ENCODE results near the gene MRPS22. TPM values are rescaled to one million over a fixed set of nuclear protein-coding genes. Genes with fewer than 3 reads are reported as not detected.

MRPS22 gene
- total and polyA plus RNA-seq, 9 of the 15 experiments (the other 6 are each of a cell fraction or from before 2014, with no cell fraction given): 148 to 397 (median 229) TPM

- peak; percentile 69 for TF ChIP-seq TFE3 (CRISPR knock-in tag; IDR thresholded peaks at IDR 0.05)
- TF ChIP-seq BRD9 (IDR thresholded peaks at IDR 0.05; ENCODE audit: low read depth, partially characterized antibody): peak; percentile 41
- TF ChIP-seq MXI1 (IDR thresholded peaks at IDR 0.05; ENCODE audit: low read depth, low read length): no peak
- TF ChIP-seq CBX3 (IDR thresholded peaks at IDR 0.05; ENCODE audit: borderline replicate concordance in 1 of 2, low read length in 2 of 2): 0 out of 3 replicates have a peak, but pooled peaks of 1 of the 2 experiments have one; percentile 26
- peak; percentile 51; the same call in 1 of the 2 replicates for TF ChIP-seq REST (IDR thresholded peaks at IDR 0.05; ENCODE audit: borderline replicate concordance)
- TF ChIP-seq REST (CRISPR knock-in tag; IDR thresholded peaks at IDR 0.05; ENCODE audit: low read depth): no peak
- no peak for TF ChIP-seq ZNF79 (CRISPR knock-in tag; IDR thresholded peaks at IDR 0.05; ENCODE audit: low read depth)
- TF ChIP-seq OTX1 (CRISPR knock-in tag; IDR thresholded peaks at IDR 0.05): no peak
- TF ChIP-seq AFF1 (IDR thresholded peaks at IDR 0.05; ENCODE audit: low read depth in 1 of 2, partially characterized antibody in 2 of 2): peak in 1 of 2 experiments; percentile 42
- no peak for TF ChIP-seq ZNF586 (CRISPR knock-in tag; conservative IDR thresholded peaks at IDR 0.05)
- peak; percentile 54; the same call in 1 of the 2 replicates for TF ChIP-seq SMAD4 (CRISPR knock-in tag; conservative IDR thresholded peaks at IDR 0.05)
- no peak for TF ChIP-seq RBM39 (optimal IDR thresholded peaks at IDR 0.05; ENCODE audit: low read depth, low read length)
- no peak for TF ChIP-seq ZNF282 (CRISPR knock-in tag; IDR thresholded peaks at IDR 0.05)
- no peak for TF ChIP-seq TBP (optimal IDR thresholded peaks at IDR 0.05; ENCODE audit: low read depth, low read length)
These were observed 4.5 kb upstream of the MRPS22 start (continued) for GRCh38 chr3:139339219-139339906.
